ENCODE data around the gene XAB2.

The XAB2 gene

DNA sequence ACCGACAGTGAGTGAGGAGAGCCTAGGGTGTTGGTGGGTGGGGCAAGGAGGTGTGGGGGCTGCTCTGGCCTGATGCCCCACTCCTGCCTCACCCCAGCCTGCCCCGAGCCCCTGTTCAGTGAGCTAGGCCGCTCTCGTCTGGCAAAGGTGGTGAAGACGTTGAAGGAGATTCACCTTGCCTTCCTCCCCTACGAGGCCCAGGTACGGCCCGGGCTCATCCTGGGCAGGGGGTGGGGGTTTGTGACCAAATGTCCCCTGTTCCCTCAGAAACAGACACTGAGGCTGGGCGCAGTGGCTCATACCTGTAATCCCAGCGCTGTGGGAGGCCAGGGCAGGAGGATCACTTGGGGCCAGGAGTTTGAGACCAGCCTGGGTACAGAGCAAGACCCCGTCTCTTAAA lies 11.5 kb upstream of the XAB2 start:
- CTCF ChIA-PET: interaction anchor here (1.1 to 1.8 kb wide), 3 partner anchors 10 to 40 kb away, joined by 3 to 7 read pairs (median 3); partner anchors contain the start of gene TRAPPC5
- Histone ChIP-seq H3K4me1 (ENCODE audit: control extremely low read depth in 1 of 4, control insufficient read depth in 4 of 4, insufficient read depth in 4 of 4, low read length in 3 of 4) (peaks cover 0 to 28% (median 20%) of the 10 kb centered on the region in 4 experiments), H3K36me3 (ENCODE audit: control insufficient read depth in 4 of 4, insufficient read depth in 4 of 4, low read length in 3 of 4) (peaks cover 0 to 40% (median 18%) of the 10 kb centered on the region in 4 experiments), H3K9me3 (ENCODE audit: control extremely low read depth in 1 of 5, control insufficient read depth in 4 of 5, insufficient read depth in 2 of 5, low read depth in 1 of 5, low read length in 4 of 5) (no peaks in the 10 kb centered on the region), H3K27me3 (replicated peaks in 2 of 5; ENCODE audit: control insufficient read depth in 4 of 5, insufficient read depth in 5 of 5, low read length in 4 of 5) (no peaks in the 10 kb centered on the region), H3K4me3 (ENCODE audit: control insufficient read depth in 1 of 7, extremely low read depth in 1 of 7, insufficient read depth in 4 of 7, low read depth in 2 of 7, low read length in 6 of 7) (no peak overlapping the region), H3K27ac (ENCODE audit: insufficient read depth in 1 of 2, low read depth in 1 of 2, low read length in 2 of 2, poor library complexity in 1 of 2, severe bottlenecking in 2 of 2) (no peak overlapping the region)
- POLR2A ChIA-PET: interaction anchor here (0.5 to 1.1 kb wide), 2 partner anchors 9 to 11 kb away, joined by 3 to 5 read pairs; partner anchors contain the start of genes PET100 and XAB2
- no peak for DNase-seq
- 95% methylated on average over 10 of the region's 11 CpGs for WGBS (ENCODE audit: insufficient coverage)

DNA sequence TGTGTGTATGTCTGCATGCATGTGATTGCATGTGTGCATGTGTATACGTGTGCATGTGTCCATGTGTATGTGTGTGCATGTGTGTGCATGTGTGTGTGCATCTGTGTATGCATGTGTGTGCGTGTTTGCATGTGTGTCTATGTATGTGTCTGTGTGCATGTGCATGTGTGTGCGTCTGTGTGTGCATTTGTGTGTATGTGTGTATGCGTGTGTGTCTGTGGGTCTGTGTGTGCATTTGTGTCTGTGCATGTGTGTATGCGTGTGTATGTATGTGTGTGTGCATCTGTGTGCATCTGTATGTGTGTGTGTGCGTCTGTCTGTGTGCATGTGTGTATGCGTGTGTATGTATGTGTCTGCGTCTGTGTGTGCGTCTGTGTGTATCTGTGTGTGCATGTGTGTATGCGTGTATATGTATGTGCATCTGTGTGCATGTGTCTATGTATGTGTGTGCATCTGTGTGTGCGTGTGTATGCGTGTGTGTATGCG lies 10.6 kb upstream of the XAB2 start:
- Histone ChIP-seq H3K27ac (ENCODE audit: insufficient read depth in 1 of 2, low read depth in 1 of 2, low read length in 2 of 2, poor library complexity in 1 of 2, severe bottlenecking in 2 of 2) (no peak overlapping the region), H3K36me3 (ENCODE audit: control insufficient read depth in 4 of 4, insufficient read depth in 4 of 4, low read length in 3 of 4) (peaks cover 0 to 36% (median 17%) of the 10 kb centered on the region in 4 experiments), H3K4me1 (ENCODE audit: control extremely low read depth in 1 of 4, control insufficient read depth in 4 of 4, insufficient read depth in 4 of 4, low read length in 3 of 4) (peaks cover 0 to 22% (median 21%) of the 10 kb centered on the region in 4 experiments), H3K9me3 (ENCODE audit: control extremely low read depth in 1 of 5, control insufficient read depth in 4 of 5, insufficient read depth in 2 of 5, low read depth in 1 of 5, low read length in 4 of 5) (no peaks in the 10 kb centered on the region), H3K4me3 (ENCODE audit: control insufficient read depth in 1 of 7, extremely low read depth in 1 of 7, insufficient read depth in 4 of 7, low read depth in 2 of 7, low read length in 6 of 7) (no peak overlapping the region), H3K27me3 (replicated peaks in 2 of 5; ENCODE audit: control insufficient read depth in 4 of 5, insufficient read depth in 5 of 5, low read length in 4 of 5) (no peaks in the 10 kb centered on the region)
- peak in 1 of 3 donors; percentile 32 for DNase-seq
- ChIA-PET CTCF (no interaction called here), POLR2A (no interaction called here)
- WGBS (ENCODE audit: insufficient coverage): 98% methylated on average over 11 of the region's 13 CpGs

DNA sequence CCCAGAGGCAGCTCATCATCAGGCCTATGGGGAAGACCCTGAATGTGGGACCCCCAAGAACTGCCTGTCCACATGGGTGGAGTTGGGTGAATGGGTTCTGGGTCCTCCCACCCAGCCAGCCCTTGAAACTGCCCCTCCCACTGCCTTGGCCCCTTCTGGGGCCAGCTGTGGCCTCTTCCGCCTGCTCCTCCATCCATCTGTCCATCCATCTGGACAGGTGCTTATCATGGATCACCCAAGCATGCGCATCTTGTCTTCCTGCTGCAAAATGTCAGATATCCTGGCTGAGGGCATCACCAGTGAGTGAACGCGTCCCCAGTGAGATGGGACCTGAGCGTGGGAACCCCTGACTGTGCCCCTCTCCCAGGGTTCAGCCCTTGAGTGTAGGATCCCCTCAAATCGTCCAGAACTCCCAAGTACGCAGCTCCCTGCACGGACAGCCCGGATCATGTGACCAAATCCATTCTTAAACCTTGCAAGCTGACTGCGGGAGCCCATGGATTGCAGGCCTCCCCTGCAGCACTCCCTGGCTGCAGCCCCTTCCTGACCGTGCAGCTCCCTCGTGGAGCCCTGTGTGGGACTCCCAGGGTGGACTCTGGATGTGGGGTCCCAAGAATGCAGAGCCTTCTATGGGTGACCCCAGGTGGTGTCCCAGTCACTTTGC lies 9.6 kb upstream of the XAB2 start:
- ChIA-PET CTCF (interaction anchor here (1.1 to 1.5 kb wide), 2 partner anchors 19 to 48 kb away, joined by 3 to 4 read pairs; no protein-coding TSS in a partner anchor), POLR2A (no interaction called here)
- Histone ChIP-seq H3K27ac (ENCODE audit: insufficient read depth in 1 of 2, low read depth in 1 of 2, low read length in 2 of 2, poor library complexity in 1 of 2, severe bottlenecking in 2 of 2) (no peak overlapping the region), H3K4me1 (ENCODE audit: control extremely low read depth in 1 of 4, control insufficient read depth in 4 of 4, insufficient read depth in 4 of 4, low read length in 3 of 4) (peaks cover 0 to 21% (median 18%) of the 10 kb centered on the region in 4 experiments), H3K27me3 (replicated peaks in 2 of 5; ENCODE audit: control insufficient read depth in 4 of 5, insufficient read depth in 5 of 5, low read length in 4 of 5) (no peaks in the 10 kb centered on the region), H3K9me3 (ENCODE audit: control extremely low read depth in 1 of 5, control insufficient read depth in 4 of 5, insufficient read depth in 2 of 5, low read depth in 1 of 5, low read length in 4 of 5) (no peaks in the 10 kb centered on the region), H3K4me3 (ENCODE audit: control insufficient read depth in 1 of 7, extremely low read depth in 1 of 7, insufficient read depth in 4 of 7, low read depth in 2 of 7, low read length in 6 of 7) (no peak overlapping the region), H3K36me3 (ENCODE audit: control insufficient read depth in 4 of 4, insufficient read depth in 4 of 4, low read length in 3 of 4) (peaks cover 0 to 28% (median 14%) of the 10 kb centered on the region in 4 experiments)
- 96% methylated on average over 10 of the region's 12 CpGs for WGBS (ENCODE audit: insufficient coverage)
- DNase-seq: no peak

DNA sequence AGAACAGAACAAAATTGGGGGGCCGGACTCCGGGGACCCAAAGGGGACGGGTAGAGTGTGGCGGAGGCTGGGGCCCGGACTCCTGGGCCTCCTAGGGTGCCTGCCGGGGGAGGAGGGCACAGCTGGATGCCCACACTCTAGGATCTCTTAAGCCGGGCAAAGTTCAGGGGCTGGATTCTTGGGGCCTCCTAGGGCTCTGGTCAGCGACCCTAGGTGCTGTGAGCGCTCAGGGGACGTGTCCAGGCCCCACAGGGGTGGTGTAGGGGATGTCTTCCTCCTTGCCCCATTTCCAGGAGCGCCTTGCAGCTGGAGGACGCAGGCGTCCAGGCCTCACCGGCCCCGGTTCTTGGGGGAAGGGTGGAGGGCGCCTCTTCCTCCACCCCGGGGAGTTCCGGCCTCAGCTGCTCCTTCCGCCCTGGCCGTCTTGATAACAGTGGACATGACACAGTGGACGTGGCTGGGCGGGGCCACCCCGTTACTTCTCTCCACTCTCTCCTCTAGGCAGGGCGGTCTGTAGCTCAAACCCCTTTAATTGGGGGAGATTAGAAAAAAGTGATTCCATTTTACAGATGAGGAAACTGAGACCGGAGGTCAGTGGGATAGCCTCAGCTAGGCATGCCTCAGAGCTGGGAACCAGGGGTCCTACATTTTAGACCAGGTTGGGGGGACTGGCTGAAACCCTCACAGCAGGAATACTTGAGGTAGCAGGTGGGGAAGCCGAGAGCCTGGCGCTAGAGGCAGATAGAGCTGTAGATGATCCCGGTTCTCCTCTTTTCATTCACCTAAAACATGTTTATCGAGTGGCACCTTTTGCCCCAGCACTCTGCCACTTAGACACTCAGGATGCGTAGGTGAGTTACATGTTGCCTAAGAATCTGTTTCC lies 8.3 kb upstream of the XAB2 start:
- Histone ChIP-seq H3K27me3 (replicated peaks in 2 of 5; ENCODE audit: control insufficient read depth in 4 of 5, insufficient read depth in 5 of 5, low read length in 4 of 5) (no peaks in the 10 kb centered on the region), H3K4me1 (ENCODE audit: control extremely low read depth in 1 of 4, control insufficient read depth in 4 of 4, insufficient read depth in 4 of 4, low read length in 3 of 4) (peaks cover 0 to 21% (median 18%) of the 10 kb centered on the region in 4 experiments), H3K36me3 (ENCODE audit: control insufficient read depth in 4 of 4, insufficient read depth in 4 of 4, low read length in 3 of 4) (peaks cover 0 to 25% (median 14%) of the 10 kb centered on the region in 4 experiments), H3K9me3 (ENCODE audit: control extremely low read depth in 1 of 5, control insufficient read depth in 4 of 5, insufficient read depth in 2 of 5, low read depth in 1 of 5, low read length in 4 of 5) (no peaks in the 10 kb centered on the region), H3K4me3 (ENCODE audit: control insufficient read depth in 1 of 7, extremely low read depth in 1 of 7, insufficient read depth in 4 of 7, low read depth in 2 of 7, low read length in 6 of 7) (peak overlapping the region; percentile 52 to 91 (median 79)), H3K27ac (ENCODE audit: insufficient read depth in 1 of 2, low read depth in 1 of 2, low read length in 2 of 2, poor library complexity in 1 of 2, severe bottlenecking in 2 of 2) (peak overlapping the region; percentile 46 to 87)
- ChIA-PET POLR2A (interaction anchor here (1.1 to 1.2 kb wide), 2 partner anchors 18 to 40 kb away, joined by 3 read pairs; no protein-coding TSS in a partner anchor), CTCF (interaction anchor here (0.7 to 1.5 kb wide), 5 partner anchors 11 to 162 kb away, joined by 3 to 4 read pairs (median 3); partner anchors contain the start of gene TRAPPC5)
- 29% methylated on average over 18 of the region's 30 CpGs for WGBS (ENCODE audit: insufficient coverage)
- DNase-seq: peak in 1 of 3 donors; percentile 47

DNA sequence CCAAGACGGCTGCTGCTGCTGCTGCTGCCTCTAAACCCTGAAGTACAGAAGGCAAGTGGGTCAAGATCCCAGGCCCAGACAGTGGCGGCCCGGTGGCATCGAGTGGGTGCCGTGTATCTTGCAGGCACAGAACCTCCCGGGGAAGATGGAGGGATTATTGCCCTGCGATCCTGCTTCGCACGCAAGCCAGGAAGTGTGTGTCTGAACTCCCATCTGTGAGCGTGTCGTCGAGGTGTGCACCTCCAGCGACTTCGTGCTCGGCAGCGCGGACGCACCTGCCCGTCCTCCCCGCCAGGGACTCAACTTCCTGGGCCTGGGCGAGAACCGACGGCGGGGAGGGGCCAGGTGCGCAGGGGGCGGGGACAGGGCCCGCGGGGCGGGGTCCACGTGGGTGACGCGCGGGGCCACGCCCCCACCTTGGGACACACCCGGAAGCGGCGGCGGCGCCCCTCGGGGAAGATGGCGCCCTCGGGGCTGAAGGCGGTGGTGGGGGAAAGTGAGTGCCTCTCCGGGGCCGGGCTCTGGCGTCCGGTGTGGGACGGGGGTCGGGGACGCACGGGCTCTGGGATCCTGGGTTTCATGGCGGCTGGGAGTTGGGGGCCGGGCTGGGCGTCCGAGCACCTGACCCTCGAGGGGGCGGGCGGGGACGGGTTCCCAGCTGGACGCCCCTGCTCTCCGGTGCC lies 7.5 kb upstream of the XAB2 start, which contains the start of gene STXBP2:
Gene STXBP2 (plus strand): TSS at position 420 of the 683 bp plus-strand sequence. CDS start 40 bp downstream, at position 460.
- Histone ChIP-seq H3K9me3 (ENCODE audit: control extremely low read depth in 1 of 5, control insufficient read depth in 4 of 5, insufficient read depth in 2 of 5, low read depth in 1 of 5, low read length in 4 of 5) (no peaks in the 10 kb centered on the region), H3K4me3 (ENCODE audit: control insufficient read depth in 1 of 7, extremely low read depth in 1 of 7, insufficient read depth in 4 of 7, low read depth in 2 of 7, low read length in 6 of 7) (peak within 1 kb of the TSS; percentile 52 to 91 (median 79)), H3K4me1 (ENCODE audit: control extremely low read depth in 1 of 4, control insufficient read depth in 4 of 4, insufficient read depth in 4 of 4, low read length in 3 of 4) (peaks cover 0 to 21% (median 18%) of the 10 kb centered on the region in 4 experiments), H3K27ac (ENCODE audit: insufficient read depth in 1 of 2, low read depth in 1 of 2, low read length in 2 of 2, poor library complexity in 1 of 2, severe bottlenecking in 2 of 2) (peak within 1 kb of the TSS; percentile 46 to 87), H3K36me3 (ENCODE audit: control insufficient read depth in 4 of 4, insufficient read depth in 4 of 4, low read length in 3 of 4) (peaks cover 0 to 26% (median 13%) of the 10 kb centered on the region in 4 experiments), H3K27me3 (replicated peaks in 2 of 5; ENCODE audit: control insufficient read depth in 4 of 5, insufficient read depth in 5 of 5, low read length in 4 of 5) (no peaks in the 10 kb centered on the region)
- ChIA-PET CTCF (interaction anchor here (0.7 to 0.9 kb wide), 3 partner anchors 12 to 44 kb away, joined by 3 to 4 read pairs (median 3); partner anchors contain the start of gene TRAPPC5), POLR2A (interaction anchor here (1.1 to 1.2 kb wide), 2 partner anchors 19 to 41 kb away, joined by 3 read pairs; no protein-coding TSS in a partner anchor)
- peak; percentile 77 to 90 (median 90) for DNase-seq
- WGBS (ENCODE audit: insufficient coverage): 4% methylated on average over 26 of the region's 61 CpGs

DNA sequence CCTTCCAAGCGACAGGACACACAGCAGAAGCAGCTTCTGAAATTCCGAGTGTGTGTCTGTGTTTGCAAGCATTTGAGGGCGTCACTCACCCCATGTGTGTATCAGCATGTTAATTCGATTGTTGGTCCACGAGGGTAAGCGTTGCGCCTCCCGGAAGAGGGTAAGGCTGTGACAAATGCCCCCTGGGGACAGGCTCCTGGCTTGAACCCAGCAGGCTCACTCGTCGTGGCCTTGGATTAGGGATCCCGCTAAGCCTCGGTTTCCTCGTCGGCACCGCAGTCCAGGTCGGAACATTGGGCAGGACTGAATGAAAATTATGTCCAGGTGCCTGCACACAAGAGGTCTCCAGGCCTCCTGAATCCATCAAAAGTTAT lies 7.0 kb upstream of the XAB2 start:
- DNase-seq: no peak
- WGBS (ENCODE audit: insufficient coverage): 85% methylated on average over 16 of the region's 16 CpGs
- Histone ChIP-seq H3K36me3 (ENCODE audit: control insufficient read depth in 4 of 4, insufficient read depth in 4 of 4, low read length in 3 of 4) (peaks cover 0 to 29% (median 13%) of the 10 kb centered on the region in 4 experiments), H3K27me3 (replicated peaks in 2 of 5; ENCODE audit: control insufficient read depth in 4 of 5, insufficient read depth in 5 of 5, low read length in 4 of 5) (no peaks in the 10 kb centered on the region), H3K9me3 (ENCODE audit: control extremely low read depth in 1 of 5, control insufficient read depth in 4 of 5, insufficient read depth in 2 of 5, low read depth in 1 of 5, low read length in 4 of 5) (no peaks in the 10 kb centered on the region), H3K27ac (ENCODE audit: insufficient read depth in 1 of 2, low read depth in 1 of 2, low read length in 2 of 2, poor library complexity in 1 of 2, severe bottlenecking in 2 of 2) (peak overlapping the region in 1 of 2 experiments; percentile 87), H3K4me3 (ENCODE audit: control insufficient read depth in 1 of 7, extremely low read depth in 1 of 7, insufficient read depth in 4 of 7, low read depth in 2 of 7, low read length in 6 of 7) (peak overlapping the region in 6 of 7 experiments; percentile 5 to 91 (median 80)), H3K4me1 (ENCODE audit: control extremely low read depth in 1 of 4, control insufficient read depth in 4 of 4, insufficient read depth in 4 of 4, low read length in 3 of 4) (peaks cover 0 to 21% (median 18%) of the 10 kb centered on the region in 4 experiments)
- CTCF ChIA-PET: no interaction called here
- POLR2A ChIA-PET: no interaction called here
